HG03571 (cell line): ENCODE measurements around the gene PBX1.

ENCODE experiments used
- ATAC-seq: cut with Tn5 transposase; IDR thresholded peaks from one replicate; pipeline ENCODE4 v1.9.1; 2021; ENCODE audit not compliant: unreplicated experiment

Gene PBX1

GRCh38 chr1:164771619-164772361, 212.8 kb downstream of the PBX1 start:
- no peak for ATAC-seq

DNA sequence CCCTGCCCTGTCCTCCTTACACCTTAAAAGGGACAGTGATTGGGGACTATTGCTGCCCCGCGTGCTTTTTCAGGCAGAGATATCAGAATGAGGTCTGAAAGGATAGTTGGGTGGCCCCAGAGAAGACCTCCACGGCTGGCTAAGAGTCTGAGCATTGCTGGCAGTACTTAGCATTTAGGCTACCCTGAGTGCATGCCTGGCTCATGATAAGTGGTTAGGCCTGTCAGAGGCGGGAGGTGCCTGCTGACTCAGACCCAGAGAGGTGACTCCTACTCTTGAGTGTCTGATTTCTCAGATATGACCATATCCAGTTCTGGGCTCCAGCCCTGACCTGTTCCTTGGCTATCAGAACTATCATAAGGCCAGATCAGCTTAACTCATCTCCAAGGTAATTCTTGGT, 213.7 kb downstream of the PBX1 start:
- ATAC-seq = peak; percentile 47

GRCh38 chr1:164773102-164773501, 214.1 kb downstream of the PBX1 start:
- ATAC-seq = no peak

DNA sequence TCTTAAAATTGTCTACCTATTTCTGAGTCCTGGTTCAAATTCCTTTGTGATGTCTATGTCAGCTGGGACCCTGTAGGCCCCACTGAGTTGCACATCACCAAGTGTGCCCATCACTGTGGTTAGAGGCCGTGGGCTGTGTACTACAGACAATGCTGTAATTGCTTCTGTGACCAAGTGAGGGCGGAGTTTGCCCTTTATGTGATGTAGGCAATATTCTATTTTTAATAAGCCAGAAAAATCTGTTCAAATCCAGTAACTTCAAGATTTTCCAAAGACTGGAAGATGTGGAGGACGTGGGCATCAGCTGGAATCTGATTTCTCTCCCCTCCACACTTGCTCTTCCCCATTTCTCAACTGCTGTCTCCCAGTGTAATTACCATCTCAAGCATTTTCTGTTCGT, 215.4 kb downstream of the PBX1 start:
- no peak for ATAC-seq

GRCh38 chr1:164774819-164775654, 216.1 kb downstream of the PBX1 start:
- ATAC-seq = no peak

DNA sequence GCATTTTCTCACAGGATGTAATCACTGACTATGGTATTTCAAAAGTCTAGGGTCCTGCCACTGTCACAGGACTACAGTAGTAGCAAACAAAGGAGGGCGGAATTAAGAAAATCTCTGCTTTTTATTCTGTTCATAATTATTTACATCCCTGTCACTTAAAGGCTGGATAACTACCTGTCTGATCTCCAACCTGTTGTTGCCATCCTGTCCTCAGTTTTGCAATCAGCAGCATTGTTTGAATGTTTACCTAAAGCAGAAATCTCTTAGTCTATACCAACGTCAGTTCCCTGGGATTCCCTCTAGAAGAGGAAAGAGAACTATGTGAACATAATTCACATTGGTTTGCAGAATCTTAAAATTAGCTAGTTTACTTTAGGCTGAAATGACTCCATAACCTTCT, 218.5 kb downstream of the PBX1 start:
- no peak for ATAC-seq

- no peak for ATAC-seq
These were observed 220.4 kb downstream of the PBX1 start for GRCh38 chr1:164779376-164779775.

- no peak for ATAC-seq
These were observed 221.3 kb downstream of the PBX1 start for GRCh38 chr1:164780111-164780812.

- no peak for ATAC-seq
These were observed 221.9 kb downstream of the PBX1 start for GRCh38 chr1:164780863-164781262.

- no peak for ATAC-seq
These were observed 223.0 kb downstream of the PBX1 start for GRCh38 chr1:164781972-164782371.

DNA sequence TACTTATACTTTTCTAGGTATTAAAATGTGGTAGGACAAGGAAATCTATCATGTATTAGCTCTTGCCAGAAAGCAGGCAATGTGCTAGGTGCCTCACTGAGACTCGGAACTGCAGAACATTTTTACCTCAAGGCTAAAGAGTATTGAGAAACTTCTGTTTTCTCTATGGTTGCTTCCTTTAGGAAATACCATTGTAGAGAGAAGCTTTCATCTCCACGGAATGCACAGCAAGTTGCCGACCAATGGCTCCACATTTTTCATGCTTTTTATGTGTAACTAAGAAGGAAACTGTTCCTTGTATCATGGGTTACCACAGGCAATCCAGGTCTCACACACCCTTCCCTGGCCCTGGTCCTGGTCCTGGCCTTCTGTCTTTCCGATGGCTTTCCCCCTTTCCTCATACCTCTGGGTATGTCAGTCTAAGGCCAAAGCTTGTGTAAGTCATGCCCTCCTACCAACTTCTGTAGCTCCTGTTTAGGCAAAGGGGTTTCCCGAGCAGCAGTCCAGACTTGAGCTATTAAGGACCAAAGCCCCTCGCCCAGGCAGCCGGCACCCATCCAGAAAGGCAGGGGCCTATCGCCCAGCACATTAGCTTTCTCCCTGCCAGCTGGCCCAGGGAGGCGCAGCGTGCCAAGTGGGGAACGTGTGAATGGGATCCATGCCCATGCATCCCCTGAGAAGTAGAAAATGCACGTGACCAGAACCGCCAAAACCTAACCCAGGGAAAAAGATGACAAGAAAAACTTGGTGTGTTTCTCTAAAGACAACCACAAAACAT, 225.0 kb downstream of the PBX1 start:
- ATAC-seq = no peak

GRCh38 chr1:164784960-164785359, 226.0 kb downstream of the PBX1 start:
- ATAC-seq = no peak

- ATAC-seq = no peak
These were observed 227.0 kb downstream of the PBX1 start for GRCh38 chr1:164785841-164786534.

GRCh38 chr1:164786980-164787833, 228.2 kb downstream of the PBX1 start:
- ATAC-seq = peak; percentile 97

DNA sequence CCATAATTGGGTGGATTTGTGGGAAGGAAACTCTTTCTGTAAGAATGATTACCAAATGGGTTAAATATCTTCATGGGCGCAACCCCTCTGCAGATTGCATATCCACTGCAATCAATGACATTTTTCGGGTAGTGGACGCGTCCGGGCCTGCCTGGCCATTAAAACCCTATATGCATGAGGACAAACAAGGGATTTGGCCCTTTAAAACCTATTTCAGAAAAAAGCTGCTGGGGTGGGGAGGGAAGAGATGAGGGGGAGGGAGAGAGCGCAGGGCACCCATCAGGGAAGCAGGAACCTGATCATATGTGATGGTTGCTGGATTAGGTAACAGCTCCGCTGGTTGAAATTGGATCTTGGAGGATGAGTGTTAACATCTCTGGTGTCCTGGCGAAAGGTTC, 228.8 kb downstream of the PBX1 start:
- no peak for ATAC-seq

- ATAC-seq = no peak
These were observed 231.1 kb downstream of the PBX1 start for GRCh38 chr1:164790081-164790480.

DNA sequence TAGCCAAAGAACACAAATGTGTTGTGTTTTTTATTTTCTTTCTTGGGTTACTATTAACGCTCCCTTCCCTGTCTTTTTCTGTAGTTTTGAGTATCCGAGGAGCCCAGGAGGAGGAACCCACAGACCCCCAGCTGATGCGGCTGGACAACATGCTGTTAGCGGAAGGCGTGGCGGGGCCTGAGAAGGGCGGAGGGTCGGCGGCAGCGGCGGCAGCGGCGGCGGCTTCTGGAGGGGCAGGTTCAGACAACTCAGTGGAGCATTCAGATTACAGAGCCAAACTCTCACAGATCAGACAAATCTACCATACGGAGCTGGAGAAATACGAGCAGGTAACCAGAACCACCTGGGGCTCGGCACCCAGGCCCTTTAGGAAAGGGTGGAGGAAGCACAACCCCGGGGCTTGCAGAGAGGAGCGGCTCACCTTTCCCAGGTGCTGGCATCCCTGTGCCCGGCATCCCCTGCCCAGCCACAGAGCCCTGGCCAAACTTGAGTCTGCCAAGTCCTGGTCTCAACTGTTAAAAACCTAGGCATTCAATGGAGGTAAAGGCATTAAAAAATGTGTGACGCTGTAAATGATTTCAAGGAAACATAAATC, 233.5 kb downstream of the PBX1 start:
- ATAC-seq = no peak

DNA sequence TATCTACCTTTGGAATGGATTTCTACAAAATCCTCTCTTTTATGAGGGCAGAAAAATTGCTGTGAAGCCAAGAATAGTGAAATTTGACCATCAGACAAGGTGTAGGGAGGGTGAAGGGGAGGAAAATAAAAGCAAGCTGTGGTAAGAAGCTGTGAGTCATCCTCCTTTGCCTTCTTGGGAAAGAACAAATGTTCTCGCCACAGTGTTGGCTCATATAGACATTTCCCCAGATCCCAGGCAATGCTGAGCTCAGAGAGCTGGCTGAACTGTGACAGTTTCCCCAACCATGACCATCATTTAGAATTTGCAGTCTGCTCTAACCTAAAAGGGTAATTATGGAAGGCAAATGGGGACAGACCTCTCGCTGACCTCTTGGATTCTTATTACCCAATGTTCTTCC, 235.4 kb downstream of the PBX1 start:
- no peak for ATAC-seq

GRCh38 chr1:164796916-164797315, 237.9 kb downstream of the PBX1 start:
- no peak for ATAC-seq
